ENCODE results near the gene CDHR5.

GRCh38 chr11:628056-628455 lies 3.3 kb upstream of the CDHR5 start:
- TF ChIP-seq POLR2A (IDR thresholded peaks at IDR 0.05) = no peak
- no peak for TF ChIP-seq CTCF (IDR thresholded peaks at IDR 0.05)

Measured in breast epithelium (tissue), 3 donors.